Upper lobe of left lung (tissue), 6 donors: Measurements from ENCODE around the gene CCDC177. TPM values are rescaled to one million over a fixed set of nuclear protein-coding genes. Genes with fewer than 3 reads are reported as not detected.

Experiments
- ATAC-seq, 2 donors: fragments of 200-7000 bp; cut with Tn5 transposase; one replicate each; pipeline ENCODE4 v1.9.1; 2022; ENCODE audit warnings: mild to moderate bottlenecking in 2 of 2, moderate library complexity in 2 of 2; ENCODE audit not compliant: low FRiP score in 2 of 2
- DNase-seq, 2 donors: peaks; one replicate each; pipeline ENCODE4 v3.0.0-alpha.2; 2019 to 2020
- H3K27ac ChIP-seq, 4 donors: fragments of 200-600 bp; sonication (generic); one replicate each; pipeline ENCODE4 v1.5.1; 2016 to 2019
- H3K27me3 ChIP-seq, 4 donors: fragments of 200-600 bp; sonication (generic); one replicate each; pipeline ENCODE4 v1.5.1; 2017 to 2019
- H3K36me3 ChIP-seq, 4 donors: fragments of 200-600 bp; sonication (generic); one replicate each; pipeline ENCODE4 v1.5.1; 2016 to 2019
- H3K4me1 ChIP-seq, 4 donors: fragments of 200-600 bp; sonication (generic); one replicate each; pipeline ENCODE4 v1.5.1; 2018 to 2019
- H3K4me3 ChIP-seq, 4 donors: fragments of 200-600 bp; sonication (generic); one replicate each; pipeline ENCODE4 v1.5.1; 2017 to 2019; ENCODE audit warnings: mild to moderate bottlenecking in 2 of 4, moderate library complexity in 1 of 4
- H3K9me3 ChIP-seq, 4 donors: fragments of 200-600 bp; sonication (generic); one replicate each; pipeline ENCODE4 v1.5.1; 2018 to 2019
- CTCF ChIP-seq, 6 experiments: fragments of 450-650 bp in 4 of 6; fragments of 200-600 bp in 2 of 6; sonication (generic) in 2 of 6; IDR thresholded peaks; one replicate each; pipeline ENCODE4 v1.5.1; 2016 to 2019; ENCODE audit warnings: antibody characterized with exemption in 6 of 6
- EP300 ChIP-seq, 4 donors: sonication (generic); formaldehyde crosslinking; IDR thresholded peaks; one replicate each; pipeline ENCODE4 v1.5.1; 2017; ENCODE audit warnings: antibody characterized with exemption in 4 of 4, control low read depth in 2 of 4
- POLR2A ChIP-seq, 4 donors: fragments of 450-650 bp; IDR thresholded peaks; one replicate each; pipeline ENCODE4 v1.5.1; 2016 to 2017; ENCODE audit warnings: antibody characterized with exemption in 4 of 4, mild to moderate bottlenecking in 2 of 4
- POLR2AphosphoS5 ChIP-seq, 2 donors: sonication (generic); formaldehyde crosslinking; IDR thresholded peaks; one replicate each; pipeline ENCODE4 v1.5.1; 2017; ENCODE audit warnings: antibody characterized with exemption in 2 of 2
- WGBS, 2 donors: methylation state at CpG; one replicate each; pipeline ENCODE4 v1.1.5; 2017 to 2018; 5-methylcytosine and 5-hydroxymethylcytosine counted together
- total RNA-seq, 6 donors: library from RNA; depleted of rRNA in 4 of 6; stranded (reverse); fragments of >200 nt in 4 of 6; gene quantifications; one replicate each; pipeline versions ENCODE4 v1.1.0 to v1.2.1, GENCODE V29; 2016 to 2021
- donor health status: DM: no; HTN: no; CAD: no; lungs with moderate emphysema.
- donor health status: DM: no; HTN: yes; CAD: no; lungs with severe emphysema.

CCDC177 gene
- total RNA-seq, 6 donors from 2014 or later, result not detected

GRCh38 chr14:69611172-69612013 is 36.7 kb upstream of the CCDC177 start, which contains the start of gene SUSD6:
Gene SUSD6 (plus strand): TSS chr14:69611596. CDS start chr14:69658593, 46,997 bp downstream.
- Histone ChIP-seq H3K4me1 (peaks cover 42 to 58% (median 52%) of the 10 kb centered on the region in 4 donors), H3K4me3 (peak within 1 kb of the TSS; percentile 83 to 89 (median 85))

GRCh38 chr14:69610874-69611171 is 36.2 kb upstream of the CCDC177 start:
- no peaks in the 10 kb centered on the region for H3K27me3 ChIP-seq
- H3K4me3 ChIP-seq, result peak overlapping the region; percentile 3 to 89 (median 85)
- WGBS, 2 donors, result 14 to 21% methylated on average over 6 to 8 of the region's 8 CpGs
- H3K4me1 ChIP-seq, result peaks cover 36 to 58% (median 50%) of the 10 kb centered on the region in 4 donors
- TF ChIP-seq POLR2AphosphoS5 (IDR thresholded peaks at IDR 0.05) (no peak), POLR2A (IDR thresholded peaks at IDR 0.05) (no peak), EP300 (IDR thresholded peaks at IDR 0.05) (no peak), CTCF (IDR thresholded peaks at IDR 0.05) (no peak)
- H3K36me3 ChIP-seq, result no peaks in the 10 kb centered on the region
- ATAC-seq, result no peak
- H3K9me3 ChIP-seq, result no peaks in the 10 kb centered on the region
- H3K27ac ChIP-seq, result peak overlapping the region; percentile 85 to 99 (median 98)
- no peak for DNase-seq

More at GRCh38 chr14:69611172-69612013, 36.7 kb upstream of the CCDC177 start, which contains the start of gene SUSD6:
- peak within 1 kb of the TSS; percentile 97 to 99 (median 98) for H3K27ac ChIP-seq
- no peaks in the 10 kb centered on the region for H3K9me3 ChIP-seq
- no peaks in the 10 kb centered on the region for H3K27me3 ChIP-seq
- DNase-seq, result peak; percentile 94 to 98
- TF ChIP-seq CTCF (IDR thresholded peaks at IDR 0.05) (no peak), POLR2AphosphoS5 (IDR thresholded peaks at IDR 0.05) (peak; percentile 74 to 92), EP300 (IDR thresholded peaks at IDR 0.05) (no peak), POLR2A (IDR thresholded peaks at IDR 0.05) (peak in 2 of 4 donors; percentile 74 to 86)
- peak; percentile 91 to 93 for ATAC-seq
- H3K36me3 ChIP-seq, result no peaks in the 10 kb centered on the region
- 1% methylated on average over 28 to 49 of the region's 105 CpGs for WGBS, 2 donors

GRCh38 chr14:69610020-69610873 is 35.6 kb upstream of the CCDC177 start:
- H3K4me3 ChIP-seq, result peak overlapping the region in 3 of 4 donors; percentile 84 to 89 (median 86)
- peak overlapping the region; percentile 85 to 99 (median 98) for H3K27ac ChIP-seq
- WGBS, 2 donors, result 61 to 70% methylated on average over 8 of the region's 8 CpGs
- H3K36me3 ChIP-seq, result no peaks in the 10 kb centered on the region
- peaks cover 31 to 54% (median 44%) of the 10 kb centered on the region in 4 donors for H3K4me1 ChIP-seq
- DNase-seq (no peak), ATAC-seq (no peak)
- H3K9me3 ChIP-seq, result no peaks in the 10 kb centered on the region
- H3K27me3 ChIP-seq, result no peaks in the 10 kb centered on the region
- TF ChIP-seq POLR2A (IDR thresholded peaks at IDR 0.05) (no peak), EP300 (IDR thresholded peaks at IDR 0.05) (no peak), CTCF (IDR thresholded peaks at IDR 0.05) (no peak), POLR2AphosphoS5 (IDR thresholded peaks at IDR 0.05) (no peak)

- ATAC-seq, result no peak
- no peak overlapping the region for H3K4me3 ChIP-seq
- no peak overlapping the region for H3K27ac ChIP-seq
- H3K4me1 ChIP-seq, result peaks cover 9 to 26% (median 19%) of the 10 kb centered on the region in 4 donors
- TF ChIP-seq CTCF (IDR thresholded peaks at IDR 0.05) (no peak), EP300 (IDR thresholded peaks at IDR 0.05) (no peak), POLR2A (IDR thresholded peaks at IDR 0.05) (no peak), POLR2AphosphoS5 (IDR thresholded peaks at IDR 0.05) (no peak)
- no peaks in the 10 kb centered on the region for H3K36me3 ChIP-seq
- H3K27me3 ChIP-seq, result no peaks in the 10 kb centered on the region
- H3K9me3 ChIP-seq, result no peaks in the 10 kb centered on the region
- WGBS, 2 donors, result 66 to 74% methylated on average over 5 of the region's 5 CpGs
- peak in 1 of 2 donors; percentile 71 for DNase-seq
Observed at GRCh38 chr14:69606258-69607184, 31.9 kb upstream of the CCDC177 start.
